H1 (cell line): ENCODE measurements around the gene CELF4. TPM values are rescaled to one million over a fixed set of nuclear protein-coding genes. Genes with fewer than 3 reads are reported as not detected.

Source experiments
- CTCF ChIA-PET: fragments of 300-600 bp; sonication (Branson Sonifier 250); formaldehyde crosslinking; loops from one replicate; lab custom pipeline; 2021; ENCODE audit not compliant: partially characterized antibody; lab: Charles Lee
- POLR2A ChIA-PET: fragments of 300-600 bp; sonication (Branson Sonifier 250); formaldehyde crosslinking; loops from one replicate; lab custom pipeline; 2021; ENCODE audit warnings: inconsistent platforms; ENCODE audit not compliant: partially characterized antibody; lab: Charles Lee
- DNase-seq, 2 experiments: peaks; one replicate each; pipeline versions ENCODE4 v3.0.0 to v3.0.0-alpha.2; 2010 to 2022; ENCODE audit warnings: low spot score in 2 of 2, low read depth in 1 of 2, mixed read lengths in 1 of 2
- FAIRE-seq: peaks from 2 replicates; lab custom pipeline; 2011; peaks lifted over from hg19 to GRCh38; lab: Jason Lieb, UNC
- H2AFZ ChIP-seq: 2 replicates; pipeline ENCODE4 v1.8.1; 2012; ENCODE audit warnings: low read length, inconsistent platforms
- H2AK5ac ChIP-seq: 2 replicates; pipeline ENCODE4 v1.6.1; 2013; ENCODE audit warnings: low read depth, low read length
- H2BK120ac ChIP-seq: replicated peaks from 2 replicates; pipeline ENCODE3; 2013; ENCODE audit warnings: low read depth, low read length, inconsistent platforms
- H2BK12ac ChIP-seq: 2 replicates; pipeline ENCODE4 v1.6.1; 2013; ENCODE audit warnings: low read depth, low read length
- H2BK15ac ChIP-seq: 2 replicates; pipeline ENCODE4 v1.6.1; 2013; ENCODE audit warnings: low read length
- H2BK20ac ChIP-seq: 2 replicates; pipeline ENCODE4 v1.6.1; 2013; ENCODE audit warnings: low read length
- H2BK5ac ChIP-seq: 2 replicates; pipeline ENCODE4 v1.6.1; 2013; ENCODE audit warnings: low read depth, low read length
- H3K14ac ChIP-seq: 2 replicates; pipeline ENCODE4 v1.6.1; 2013; ENCODE audit warnings: inconsistent platforms; ENCODE audit not compliant: insufficient read length
- H3K18ac ChIP-seq: 2 replicates; pipeline ENCODE4 v1.6.1; 2013; ENCODE audit warnings: low read length; ENCODE audit errors: extremely low read depth
- H3K23ac ChIP-seq: 2 replicates; pipeline ENCODE4 v1.6.1; 2013; ENCODE audit warnings: inconsistent platforms; ENCODE audit not compliant: insufficient read length
- H3K23me2 ChIP-seq: 2 replicates; pipeline ENCODE4 v1.6.1; 2013; ENCODE audit warnings: low read depth, low read length
- H3K27ac ChIP-seq: 2 replicates; pipeline ENCODE4 v1.6.1; 2011; ENCODE audit warnings: low read depth, low read length, inconsistent platforms
- H3K27me3 ChIP-seq, 4 experiments: replicated peaks in 1 of 4; 1 replicate in 1 of 4; 2 replicates in 3 of 4; pipeline versions ENCODE4 v1.6.1 to v1.8.1; 2011 to 2013; ENCODE audit warnings: low read length in 3 of 4, mild to moderate bottlenecking in 3 of 4, inconsistent platforms in 2 of 4, mixed read lengths in 2 of 4, moderate library complexity in 1 of 4; ENCODE audit not compliant: control insufficient read depth in 3 of 4, insufficient read depth in 3 of 4; ENCODE audit errors: extremely low read depth in 1 of 4
- H3K36me3 ChIP-seq, 4 experiments: 2 replicates each; pipeline versions ENCODE4 v1.6.1 to v1.8.1; 2011 to 2013; ENCODE audit warnings: mild to moderate bottlenecking in 4 of 4, low read length in 3 of 4, moderate library complexity in 2 of 4, control low read depth in 1 of 4, inconsistent platforms in 1 of 4; ENCODE audit not compliant: insufficient read depth in 4 of 4, control insufficient read depth in 2 of 4
- H3K4ac ChIP-seq: replicated peaks from 2 replicates; pipeline ENCODE3; 2013; ENCODE audit warnings: low read length, low read depth, mixed read lengths, inconsistent platforms; ENCODE audit not compliant: insufficient read length
- H3K4me1 ChIP-seq, 4 experiments: replicated peaks in 1 of 4; 1 replicate in 1 of 4; 2 replicates in 3 of 4; pipeline versions ENCODE4 v1.6.1 to v1.8.1; 2011 to 2013; ENCODE audit warnings: low read length in 3 of 4, inconsistent platforms in 2 of 4, mixed read lengths in 1 of 4; ENCODE audit not compliant: insufficient read depth in 4 of 4, control insufficient read depth in 3 of 4
- H3K4me2 ChIP-seq, 2 experiments: 2 replicates each; pipeline versions ENCODE4 v1.6.1 to v1.8.1; 2011 to 2013; ENCODE audit warnings: low read depth in 2 of 2, low read length in 2 of 2, control low read depth in 1 of 2, inconsistent platforms in 1 of 2, mild to moderate bottlenecking in 1 of 2; ENCODE audit not compliant: insufficient read depth in 1 of 2
- H3K4me3 ChIP-seq, 4 experiments: fragments of 200-600, 300-600 bp in 1 of 4; sonication (generic), shearing (Covaris generic), sonication (Bioruptor Twin) in 1 of 4; 2 replicates each; pipeline versions ENCODE4 v1.5.1 to v1.8.1; 2011 to 2016; ENCODE audit warnings: low read length in 4 of 4, low read depth in 3 of 4, control low read depth in 2 of 4, inconsistent platforms in 2 of 4, mild to moderate bottlenecking in 2 of 4, mixed read lengths in 1 of 4, moderate library complexity in 1 of 4; ENCODE audit not compliant: insufficient read depth in 2 of 4; ENCODE audit errors: extremely low read depth in 1 of 4
- H3K56ac ChIP-seq: replicated peaks from 2 replicates; pipeline ENCODE3; 2013; ENCODE audit warnings: low read depth, mild to moderate bottlenecking, mixed read lengths, low read length, inconsistent platforms; ENCODE audit not compliant: insufficient read length
- H3K79me1 ChIP-seq: 2 replicates; pipeline ENCODE4 v1.6.1; 2013; ENCODE audit warnings: low read depth, low read length, control low read depth
- H3K79me2 ChIP-seq, 2 experiments: 2 replicates each; pipeline versions ENCODE4 v1.6.1 to v1.8.1; 2012 to 2013; ENCODE audit warnings: low read length in 2 of 2, mild to moderate bottlenecking in 2 of 2, inconsistent platforms in 1 of 2; ENCODE audit not compliant: insufficient read depth in 2 of 2, control insufficient read depth in 1 of 2
- H3K9ac ChIP-seq, 4 experiments: replicated peaks in 1 of 4; 1 replicate in 1 of 4; 2 replicates in 3 of 4; pipeline versions ENCODE4 v1.6.1 to v1.8.1; 2011 to 2013; ENCODE audit warnings: low read depth in 3 of 4, low read length in 3 of 4, control low read depth in 2 of 4, mild to moderate bottlenecking in 2 of 4, moderate library complexity in 2 of 4, inconsistent platforms in 1 of 4; ENCODE audit errors: extremely low read depth in 1 of 4
- H3K9me3 ChIP-seq, 2 experiments: 2 replicates each; pipeline versions ENCODE4 v1.6.1 to v1.8.1; 2012 to 2013; ENCODE audit warnings: mild to moderate bottlenecking in 2 of 2, moderate library complexity in 2 of 2, control low read depth in 1 of 2, inconsistent platforms in 1 of 2, low read depth in 1 of 2, low read length in 1 of 2, mixed read lengths in 1 of 2; ENCODE audit not compliant: insufficient read depth in 2 of 2
- H4K20me1 ChIP-seq, 2 experiments: replicated peaks in 1 of 2; 2 replicates each; pipeline versions ENCODE3 to v1.8.1; 2011 to 2013; ENCODE audit warnings: inconsistent platforms in 2 of 2, low read length in 2 of 2, mild to moderate bottlenecking in 1 of 2; ENCODE audit not compliant: insufficient read depth in 2 of 2, control insufficient read depth in 1 of 2
- H4K5ac ChIP-seq: 2 replicates; pipeline ENCODE4 v1.6.1; 2013; ENCODE audit warnings: low read length, low read depth, mixed read lengths, inconsistent platforms; ENCODE audit not compliant: insufficient read length
- H4K8ac ChIP-seq: 2 replicates; pipeline ENCODE4 v1.8.0; 2013; ENCODE audit warnings: mild to moderate bottlenecking, moderate library complexity, low read length, inconsistent platforms; ENCODE audit not compliant: insufficient read depth; ENCODE audit errors: extremely low read depth
- H4K91ac ChIP-seq: replicated peaks from 2 replicates; pipeline ENCODE3; 2013; ENCODE audit warnings: low read length, mixed read lengths, inconsistent platforms; ENCODE audit not compliant: insufficient read length
- ATF3 ChIP-seq: IDR thresholded peaks from 2 replicates; pipeline ENCODE4 v1.6.1; 2011; ENCODE audit warnings: low read depth, mild to moderate bottlenecking, low read length; ENCODE audit not compliant: insufficient read depth
- CEBPB ChIP-seq: IDR thresholded peaks from 2 replicates; pipeline ENCODE4 v1.6.1; 2012; ENCODE audit warnings: low read depth, low read length
- HDAC6 ChIP-seq: IDR thresholded peaks from one replicate; pipeline ENCODE4 v1.7.1; 2012; ENCODE audit warnings: low read depth, mild to moderate bottlenecking, inconsistent platforms, low read length, moderate library complexity
- JUND ChIP-seq: IDR thresholded peaks from 2 replicates; pipeline ENCODE4 v1.6.1; 2011; ENCODE audit warnings: mild to moderate bottlenecking, improper control_type of control experiment, low read length
- KDM4A ChIP-seq: IDR thresholded peaks from one replicate; pipeline ENCODE4 v1.7.1; 2012; ENCODE audit warnings: low read depth, mild to moderate bottlenecking, moderate library complexity, low read length, inconsistent platforms; ENCODE audit not compliant: severe bottlenecking
- PHF8 ChIP-seq: fragments of 200-600 bp; sonication (generic); conservative IDR thresholded peaks from 2 replicates; pipeline ENCODE4 v1.7.1; 2012; ENCODE audit warnings: low read depth, mild to moderate bottlenecking, inconsistent platforms, low read length, moderate library complexity
- RFX5 ChIP-seq: IDR thresholded peaks from 2 replicates; pipeline ENCODE4 v1.6.1; 2011; ENCODE audit warnings: low read depth, low read length, improper control_type of control experiment, borderline replicate concordance
- SIN3A ChIP-seq, 2 experiments: IDR thresholded peaks in 1 of 2; conservative IDR thresholded peaks in 1 of 2; 2 replicates each; pipeline ENCODE4 v1.6.1; 2011 to 2012; ENCODE audit warnings: low read length in 2 of 2, improper control_type of control experiment in 1 of 2, low read depth in 1 of 2, mild to moderate bottlenecking in 1 of 2
- SIX5 ChIP-seq: IDR thresholded peaks from 2 replicates; pipeline ENCODE4 v1.6.1; 2011; ENCODE audit warnings: mild to moderate bottlenecking, low read depth, low read length
- SP1 ChIP-seq: IDR thresholded peaks from 2 replicates; pipeline ENCODE4 v1.6.1; 2011; ENCODE audit warnings: low read depth, low read length
- YY1 ChIP-seq: IDR thresholded peaks from 2 replicates; pipeline ENCODE4 v1.6.1; 2011; ENCODE audit warnings: low read depth, mild to moderate bottlenecking, low read length
- WGBS, 2 experiments: shearing (Covaris generic) in 1 of 2; methylation state at CpG; one replicate each; pipeline versions ENCODE4 v1.1.6 to v1.1.7; 2013 to 2015; ENCODE audit warnings: low lambda C conversion rate in 2 of 2, mixed read lengths in 2 of 2, inconsistent platforms in 1 of 2, low coverage in 1 of 2, missing lambda C conversion rate in 1 of 2; ENCODE audit not compliant: insufficient replicate concordance in 2 of 2, insufficient coverage in 1 of 2, insufficient read length in 1 of 2; ENCODE audit errors: extremely low coverage in 1 of 2, missing lambda C conversion rate in 1 of 2; 5-methylcytosine and 5-hydroxymethylcytosine counted together
- polyA plus RNA-seq, 7 experiments: library from polyadenylated mRNA; depleted of rRNA in 3 of 7; stranded (reverse) in 5 of 7; unstranded in 2 of 7; fragments of >200 nt in 5 of 7; fragments of 200-250 nt in 2 of 7; gene quantifications; 1 replicate in 5 of 7; 2 replicates in 1 of 7; 4 replicates in 1 of 7; pipeline versions ENCODE4 v1.2.1 to v1.2.3, GENCODE V29; 2011 to 2013; ENCODE audit warnings: missing spikeins in 2 of 7, mixed read lengths in 2 of 7
- total RNA-seq: library from RNA; stranded (reverse); fragmentation: NEBNext Ultra II Directional; extraction: Animal tissue kit (Norgen Biotek cat#: 25700); gene quantifications from 2 replicates; pipeline ENCODE4 v1.2.1, GENCODE V29; 2021

Gene CELF4
- total and polyA plus RNA-seq, 2 of the 8 experiments (the other 6 are each of a cell fraction or from before 2014, with no cell fraction given) = 1.6 to 3.4 TPM

DNA sequence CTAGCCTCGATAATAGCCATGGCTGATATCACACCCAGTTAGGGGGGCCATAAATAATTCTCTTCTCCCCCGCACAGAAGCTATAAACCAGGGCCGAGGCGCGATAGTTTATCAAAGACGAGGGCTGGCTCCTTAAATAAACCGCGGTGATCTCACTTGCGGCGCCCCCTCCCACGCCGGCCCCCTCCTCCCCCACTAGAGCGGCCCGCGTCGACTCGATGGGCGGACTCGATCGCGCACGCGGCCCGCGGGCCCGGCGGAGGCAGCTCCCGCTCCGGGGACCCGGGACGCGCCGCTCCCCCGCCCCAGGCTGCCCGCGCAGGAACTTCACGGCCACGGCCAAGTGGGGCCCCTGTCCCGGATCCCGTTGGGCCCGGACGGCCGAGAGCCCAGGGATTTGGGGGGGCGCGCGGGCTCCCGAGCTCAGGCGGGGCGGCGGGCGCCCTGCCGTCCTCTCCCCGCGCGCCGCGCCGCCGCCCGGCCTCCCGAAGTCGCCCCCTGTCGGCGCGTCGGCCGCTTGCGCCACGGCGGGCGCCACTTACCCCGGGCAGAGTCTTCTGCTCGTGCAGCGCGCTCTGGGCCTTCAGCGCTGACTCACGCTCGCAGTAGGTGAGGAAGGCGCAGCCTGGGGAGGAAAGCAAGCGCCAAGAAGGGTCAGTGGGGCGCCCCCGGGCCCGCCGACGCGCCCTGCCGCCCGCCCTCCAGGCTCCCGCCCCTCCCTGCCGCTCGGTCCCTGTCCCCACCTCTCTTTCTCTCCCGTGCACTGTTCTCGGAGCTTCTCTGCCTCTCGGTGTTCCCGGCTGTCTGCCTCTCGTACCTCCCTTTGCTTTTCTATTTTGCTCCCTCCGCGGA, 80.4 kb downstream of the CELF4 start:
- Histone ChIP-seq H2BK120ac (no peak overlapping the region), H4K91ac (peak overlapping the region; percentile 20), H4K5ac (no peak overlapping the region), H3K27ac (no peak overlapping the region), H3K4me2 (peak overlapping the region; percentile 77 to 84), H3K79me1 (no peaks in the 10 kb centered on the region), H2BK15ac (no peak overlapping the region), H2AFZ (no peak overlapping the region), H3K79me2 (no peaks in the 10 kb centered on the region), H4K20me1 (no peaks in the 10 kb centered on the region), H3K56ac (no peak overlapping the region), H2AK5ac (no peak overlapping the region), H3K9me3 (no peaks in the 10 kb centered on the region), H3K27me3 (peaks cover 0 to 34% (median 24%) of the 10 kb centered on the region in 4 experiments; a peak in 6 of 7 replicates), H3K14ac (no peak overlapping the region), H3K9ac (no peak overlapping the region), H3K23me2 (peaks cover 4% of the 10 kb centered on the region), H3K4me1 (peaks cover 3 to 33% (median 21%) of the 10 kb centered on the region in 4 experiments), H3K36me3 (no peaks in the 10 kb centered on the region), H4K8ac (peak overlapping the region; percentile 4; the same call in 1 of the 2 replicates), H2BK20ac (no peak overlapping the region; the same call in 1 of the 2 replicates), H2BK5ac (no peak overlapping the region), H3K18ac (peak overlapping the region; percentile 71; the same call in 1 of the 2 replicates), H2BK12ac (peak overlapping the region; percentile 2; the same call in 1 of the 2 replicates), H3K4ac (no peak overlapping the region), H3K23ac (no peak overlapping the region), H3K4me3 (peak overlapping the region; percentile 7 to 60 (median 36); a peak in 7 of 8 replicates)
- peak; percentile 43 to 77 for DNase-seq
- no peak for FAIRE-seq
- POLR2A ChIA-PET = interaction anchor here (0.7 to 1.8 kb wide), 12 partner anchors 10 to 93 kb away, joined by 3 to 6 read pairs (median 3); no protein-coding TSS in a partner anchor
- WGBS, 2 experiments = 3% methylated on average over 37 of the region's 98 CpGs; no CpG with 5 or more reads in 1 of the 2 experiments
- CTCF ChIA-PET = interaction anchor here (0.8 to 9.8 kb wide), 32 partner anchors 9 to 191 kb away, joined by 3 to 93 read pairs (median 4); no protein-coding TSS in a partner anchor
- TF ChIP-seq SP1 (no peak), RFX5 (no peak), SIN3A (conservative IDR thresholded peaks at IDR 0.05 in 1 of 2, IDR thresholded peaks at IDR 0.05 in 1 of 2; ENCODE audit: low read depth in 1 of 2, low read length in 2 of 2) (no peak), JUND (peak; percentile 66; the same call in 1 of the 2 replicates), KDM4A (peak; percentile 34), PHF8 (no peak; the same call in 1 of the 2 replicates), SIX5 (no peak), CEBPB (no peak), YY1 (no peak), ATF3 (no peak), HDAC6 (no peak)
